IMR-90 (cell line): ENCODE data around the gene ASXL1. TPM values are rescaled to one million over a fixed set of nuclear protein-coding genes. Genes with fewer than 3 reads are reported as not detected.

Source experiments
- ATAC-seq: fragments of 200-7000 bp; cut with Tn5 transposase; 2 replicates; pipeline ENCODE4 v1.9.1; 2020; ENCODE audit warnings: low read depth, mild to moderate bottlenecking, moderate library complexity
- BruUV-seq: library from RNA; stranded (reverse); fragments of 400-500 nt; replicated peaks from 2 replicates; lab custom pipeline; 2021; lab: Mats Ljungman, UMichigan
- CTCF ChIA-PET: fragments of 300-600 bp; formaldehyde crosslinking; extraction: SDS; loops from one replicate; lab custom pipeline; 2021; ENCODE audit warnings: antibody characterized with exemption; lab: Yijun Ruan, JAX
- POLR2A ChIA-PET: fragments of 300-600 bp; sonication (Branson Sonifier 250); formaldehyde crosslinking; loops from one replicate; lab custom pipeline; 2022; ENCODE audit warnings: antibody characterized with exemption; ENCODE audit not compliant: unreplicated experiment; lab: Charles Lee
- DNase-seq: peaks from one replicate; pipeline ENCODE4 v3.0.0; 2013
- H2AFZ ChIP-seq: replicated peaks from 2 replicates; pipeline ENCODE3; 2013; ENCODE audit warnings: low read length, mild to moderate bottlenecking; ENCODE audit not compliant: poor library complexity
- H2AK5ac ChIP-seq: 2 replicates; pipeline ENCODE4 v1.6.1; 2013; ENCODE audit warnings: low read depth, low read length, inconsistent platforms
- H2AK9ac ChIP-seq: replicated peaks from 2 replicates; pipeline ENCODE3; 2013; ENCODE audit warnings: mild to moderate bottlenecking, low read depth, low read length, moderate library complexity; ENCODE audit not compliant: poor library complexity
- H2BK120ac ChIP-seq: 2 replicates; pipeline ENCODE4 v1.6.1; 2013; ENCODE audit warnings: low read depth, low read length, inconsistent platforms
- H2BK15ac ChIP-seq: 3 replicates; pipeline ENCODE4 v1.6.1; 2013; ENCODE audit warnings: low read depth, low read length, inconsistent platforms
- H2BK20ac ChIP-seq: 2 replicates; pipeline ENCODE4 v1.6.1; 2013; ENCODE audit warnings: low read depth, mild to moderate bottlenecking, inconsistent platforms, low read length, moderate library complexity
- H2BK5ac ChIP-seq: 2 replicates; pipeline ENCODE4 v1.6.1; 2013; ENCODE audit warnings: mild to moderate bottlenecking, low read depth, low read length, inconsistent platforms; ENCODE audit not compliant: poor library complexity, severe bottlenecking
- H3K14ac ChIP-seq: replicated peaks from 2 replicates; pipeline ENCODE4 v1.6.1; 2013; ENCODE audit warnings: low read depth, low read length, inconsistent platforms
- H3K18ac ChIP-seq: 2 replicates; pipeline ENCODE4 v1.6.1; 2013; ENCODE audit warnings: low read depth, low read length, control low read depth
- H3K23ac ChIP-seq: 2 replicates; pipeline ENCODE4 v1.6.1; 2013; ENCODE audit warnings: low read depth, low read length, inconsistent platforms
- H3K27ac ChIP-seq: 2 replicates; pipeline ENCODE4 v1.5.1; 2013; ENCODE audit warnings: mild to moderate bottlenecking, control low read depth, low read length; ENCODE audit not compliant: insufficient read depth
- H3K27me3 ChIP-seq: 2 replicates; pipeline ENCODE4 v1.6.1; 2013; ENCODE audit warnings: low read length; ENCODE audit not compliant: control insufficient read depth, insufficient read depth
- H3K36me3 ChIP-seq: 2 replicates; pipeline ENCODE4 v1.6.1; 2013; ENCODE audit warnings: low read length, mixed read lengths; ENCODE audit not compliant: control insufficient read depth, insufficient read depth
- H3K4ac ChIP-seq: 2 replicates; pipeline ENCODE4 v1.6.1; 2013; ENCODE audit warnings: low read depth, low read length, inconsistent platforms
- H3K4me1 ChIP-seq: 2 replicates; pipeline ENCODE4 v1.6.1; 2013; ENCODE audit warnings: low read length, mixed read lengths; ENCODE audit not compliant: control insufficient read depth, insufficient read depth
- H3K4me2 ChIP-seq: 2 replicates; pipeline ENCODE4 v1.6.1; 2013; ENCODE audit warnings: low read depth, mild to moderate bottlenecking, control low read depth, low read length, moderate library complexity
- H3K4me3 ChIP-seq: 2 replicates; pipeline ENCODE4 v1.5.1; 2013; ENCODE audit warnings: low read depth, mild to moderate bottlenecking, control low read depth, low read length, moderate library complexity; ENCODE audit not compliant: insufficient read depth
- H3K56ac ChIP-seq: 2 replicates; pipeline ENCODE4 v1.6.1; 2013; ENCODE audit warnings: low read length, inconsistent platforms; ENCODE audit not compliant: insufficient read depth; ENCODE audit errors: extremely low read depth
- H3K79me1 ChIP-seq, 2 experiments: 2 replicates each; pipeline ENCODE4 v1.6.1; 2013; ENCODE audit warnings: low read length in 2 of 2, inconsistent platforms in 1 of 2, low read depth in 1 of 2
- H3K9ac ChIP-seq: 2 replicates; pipeline ENCODE4 v1.6.1; 2013; ENCODE audit warnings: low read depth, low read length, control low read depth
- H3K9me1 ChIP-seq: 2 replicates; pipeline ENCODE4 v1.6.1; 2013; ENCODE audit warnings: low read length, inconsistent platforms; ENCODE audit not compliant: insufficient read depth
- H3K9me3 ChIP-seq: 2 replicates; pipeline ENCODE4 v1.6.1; 2013; ENCODE audit warnings: low read length; ENCODE audit not compliant: control insufficient read depth, insufficient read depth
- H4K20me1 ChIP-seq: 2 replicates; pipeline ENCODE4 v1.6.1; 2013; ENCODE audit warnings: low read length, inconsistent platforms; ENCODE audit not compliant: insufficient read depth
- H4K5ac ChIP-seq: 2 replicates; pipeline ENCODE4 v1.6.1; 2013; ENCODE audit warnings: mild to moderate bottlenecking, low read depth, low read length, control low read depth
- H4K8ac ChIP-seq, 2 experiments: 2 replicates each; pipeline ENCODE4 v1.6.1; 2013; ENCODE audit warnings: low read depth in 2 of 2, low read length in 2 of 2, control low read depth in 1 of 2, inconsistent platforms in 1 of 2
- H4K91ac ChIP-seq: 2 replicates; pipeline ENCODE4 v1.6.1; 2013; ENCODE audit warnings: low read depth, low read length, inconsistent platforms; ENCODE audit not compliant: insufficient read depth
- CEBPB ChIP-seq: IDR thresholded peaks from 2 replicates; pipeline ENCODE4 v1.6.1; 2012; ENCODE audit warnings: low read depth, low read length, improper control_type of control experiment
- CHD1 ChIP-seq: IDR thresholded peaks from 2 replicates; pipeline ENCODE4 v1.6.1; 2012; ENCODE audit warnings: low read depth, low read length, improper control_type of control experiment
- CTCF ChIP-seq: conservative IDR thresholded peaks from 2 replicates; pipeline ENCODE4 v1.5.1; 2012; ENCODE audit warnings: mild to moderate bottlenecking, low read depth, low read length, improper control_type of control experiment
- ELK1 ChIP-seq: fragments of 150-350 bp; IDR thresholded peaks from 2 replicates; pipeline ENCODE4 v1.6.1; 2016; ENCODE audit warnings: low read depth, mild to moderate bottlenecking, low read length, moderate library complexity, borderline replicate concordance
- FOS ChIP-seq: fragments of 150-350 bp; IDR thresholded peaks from 2 replicates; pipeline ENCODE4 v1.6.1; 2016; ENCODE audit warnings: low read depth, low read length
- MAFK ChIP-seq: IDR thresholded peaks from 2 replicates; pipeline ENCODE4 v1.6.1; 2012; ENCODE audit warnings: low read depth, low read length, improper control_type of control experiment
- MAZ ChIP-seq: IDR thresholded peaks from 2 replicates; pipeline ENCODE4 v1.6.1; 2012; ENCODE audit warnings: low read depth, mild to moderate bottlenecking, low read length, improper control_type of control experiment, moderate library complexity, borderline replicate concordance
- MXI1 ChIP-seq: IDR thresholded peaks from 2 replicates; pipeline ENCODE4 v1.6.1; 2012; ENCODE audit warnings: low read depth, mild to moderate bottlenecking, low read length, moderate library complexity, borderline replicate concordance
- NFE2L2 ChIP-seq: fragments of 150-350 bp; IDR thresholded peaks from 2 replicates; pipeline ENCODE4 v1.6.1; 2016; ENCODE audit warnings: low read depth, mild to moderate bottlenecking, low read length
- POLR2A ChIP-seq: IDR thresholded peaks from 2 replicates; pipeline ENCODE4 v1.6.1; 2012; ENCODE audit warnings: mild to moderate bottlenecking, low read depth, low read length
- RAD21 ChIP-seq: IDR thresholded peaks from 2 replicates; pipeline ENCODE4 v1.6.1; 2012; ENCODE audit warnings: low read length, improper control_type of control experiment
- RCOR1 ChIP-seq: IDR thresholded peaks from 2 replicates; pipeline ENCODE4 v1.6.1; 2012; ENCODE audit warnings: mild to moderate bottlenecking, low read length, improper control_type of control experiment; ENCODE audit not compliant: insufficient replicate concordance
- RFX5 ChIP-seq: IDR thresholded peaks from 2 replicates; pipeline ENCODE4 v1.8.0; 2012; ENCODE audit warnings: low read depth, mild to moderate bottlenecking, low read length, moderate library complexity
- SMC3 ChIP-seq: fragments of 150-350 bp; IDR thresholded peaks from 2 replicates; pipeline ENCODE4 v1.6.1; 2016; ENCODE audit warnings: low read depth, mild to moderate bottlenecking, antibody characterized with exemption, low read length, moderate library complexity
- USF2 ChIP-seq: fragments of 150-350 bp; IDR thresholded peaks from 2 replicates; pipeline ENCODE4 v1.6.1; 2017; ENCODE audit warnings: mild to moderate bottlenecking, antibody characterized with exemption, low read length, low read depth
- WGBS, 2 experiments: methylation state at CpG; one replicate each; pipeline versions ENCODE4 v1.1.5 to v1.1.7; 2013; ENCODE audit warnings: missing lambda C conversion rate in 2 of 2; ENCODE audit not compliant: insufficient read length in 1 of 2; ENCODE audit errors: extremely low coverage in 2 of 2; 5-methylcytosine and 5-hydroxymethylcytosine counted together
- dilution Hi-C: fragments of 300-500 bp; cut with HindIII; formaldehyde crosslinking; loops from one replicate; pipeline ENCODE4 v1.14.3; 2018; ENCODE audit warnings: low sequenced_read_pairs; ENCODE audit not compliant: unreplicated experiment
- in situ Hi-C: fragments of 300-500 bp; cut with MboI; formaldehyde crosslinking; loops from 3 replicates; pipeline ENCODE4 v1.14.3; 2019; ENCODE audit warnings: low sequenced_read_pairs, inconsistent platforms, mixed read lengths
- intact Hi-C: fragments of 100-400 bp; cut with micrococcal nuclease; formaldehyde crosslinking; loops from 2 replicates; pipeline ENCODE4 v1.10.0; 2022
- polyA plus RNA-seq, 3 experiments: library from polyadenylated mRNA; depleted of rRNA; stranded (reverse); fragments of >200 nt; gene quantifications; 2 replicates each; pipeline ENCODE4 v1.2.3, GENCODE V29; 2012; ENCODE audit warnings: low replicate concordance in 1 of 3
- total RNA-seq: library from RNA; depleted of rRNA; stranded (reverse); fragments of >200 nt; gene quantifications from 2 replicates; pipeline ENCODE4 v1.2.3, GENCODE V29; 2012

Gene ASXL1
- total and polyA plus RNA-seq, 2 of the 4 experiments (the other 2 are of a cell fraction), result 29.9 to 37.1 TPM

- CTCF ChIA-PET, result no interaction called here
Measured at GRCh38 chr20:32479697-32480171, 121.6 kb downstream of the ASXL1 start.

More at GRCh38 chr20:32479697-32480171, 121.6 kb downstream of the ASXL1 start:
- Histone ChIP-seq H3K36me3 (no peaks in the 10 kb centered on the region; the same call in 1 of the 2 replicates), H2BK15ac (no peak overlapping the region), H3K4me2 (no peak overlapping the region), H3K4me3 (no peak overlapping the region), H3K18ac (no peak overlapping the region), H3K14ac (no peak overlapping the region), H2BK20ac (no peak overlapping the region), H3K4ac (no peak overlapping the region; the same call in 1 of the 2 replicates), H4K5ac (no peak overlapping the region), H3K56ac (no peak overlapping the region), H3K9me3 (no peaks in the 10 kb centered on the region), H4K91ac (no peak overlapping the region), H3K23ac (no peak overlapping the region), H4K8ac (no peak overlapping the region), H2BK5ac (no peak overlapping the region), H3K4me1 (peaks cover 27% of the 10 kb centered on the region), H2BK120ac (no peak overlapping the region), H3K9me1 (peaks cover 24% of the 10 kb centered on the region), H2AK9ac (peak overlapping the region; percentile 76), H2AFZ (no peak overlapping the region), H2AK5ac (no peak overlapping the region), H3K9ac (no peak overlapping the region), H3K27ac (no peak overlapping the region), H3K27me3 (no peaks in the 10 kb centered on the region), H3K79me1 (peaks cover 5 to 72% of the 10 kb centered on the region in 2 experiments; a peak in 3 of 4 replicates), H4K20me1 (peaks cover 52% of the 10 kb centered on the region)
- POLR2A ChIA-PET, result no interaction called here
- no CpG with 5 or more reads among the region's 2 CpGs for WGBS, 2 experiments
- ATAC-seq, result no peak
- in situ Hi-C loops (loop anchor here (25.0 kb wide), 1 partner anchor 642 kb away; the partner anchor contains the start of gene FOXS1), dilution Hi-C loops (no loop called here), intact Hi-C loops (no loop called here)
- TF ChIP-seq MAZ (no peak), ELK1 (no peak), CTCF (no peak), RCOR1 (no peak), RFX5 (no peak), RAD21 (no peak), FOS (no peak), CHD1 (no peak), CEBPB (no peak), USF2 (no peak), MAFK (no peak), POLR2A (no peak), SMC3 (no peak), MXI1 (no peak), NFE2L2 (no peak)
- DNase-seq, result no peak
- BruUV-seq, result no TSS peak
